GM19455 (cell line): ENCODE measurements around the gene DNAJA4.
A peak's percentile ranks its signal among the peaks of the same experiment; 100 is the strongest.

Source experiments
- ATAC-seq: cut with Tn5 transposase; IDR thresholded peaks from one replicate; pipeline ENCODE4 v1.9.1; 2021; ENCODE audit not compliant: unreplicated experiment

The DNAJA4 gene

DNA sequence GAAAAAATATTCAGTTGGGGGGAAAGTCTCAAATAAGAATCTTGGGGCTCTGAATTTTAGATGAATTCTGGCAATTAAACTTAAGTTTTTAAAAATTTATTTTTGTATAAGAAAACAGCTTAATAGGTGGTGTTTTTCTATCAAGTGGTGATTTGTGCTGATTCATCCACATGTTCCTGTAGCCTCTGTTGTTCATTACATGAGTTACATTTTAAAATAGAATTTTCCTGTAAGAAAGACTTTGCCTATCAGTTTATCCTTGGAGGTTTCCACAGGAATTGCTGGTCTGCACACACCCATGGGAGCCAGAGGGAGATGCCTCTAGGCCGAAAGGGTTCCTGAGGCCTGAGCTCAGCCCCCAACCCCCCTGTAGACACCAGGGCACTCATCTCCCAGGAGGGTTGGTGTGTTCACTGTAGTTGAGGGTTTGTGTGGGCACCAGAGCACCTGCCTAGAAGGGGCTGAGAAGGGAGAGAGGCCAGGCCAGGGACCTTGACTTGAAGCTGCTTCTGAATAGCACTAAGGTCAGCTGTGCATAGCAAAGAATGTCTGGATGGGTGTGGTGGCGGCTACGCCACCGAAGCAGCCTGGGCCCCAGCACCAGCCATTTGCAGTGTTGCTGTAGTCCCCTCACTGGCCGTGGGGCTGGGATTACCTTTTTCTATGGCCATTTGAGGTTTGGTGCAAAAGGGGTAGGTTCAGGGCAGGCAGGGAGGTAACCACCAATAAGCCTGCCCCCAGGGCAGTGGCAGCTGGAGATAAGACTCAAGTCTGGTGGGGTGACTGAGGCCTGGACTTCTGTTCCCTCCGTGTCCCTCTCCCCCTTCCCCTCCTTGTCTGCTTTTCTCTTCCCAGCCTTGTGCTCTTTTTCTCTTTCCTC is 11.9 kb downstream of the DNAJA4 start:
- ATAC-seq: no peak

DNA sequence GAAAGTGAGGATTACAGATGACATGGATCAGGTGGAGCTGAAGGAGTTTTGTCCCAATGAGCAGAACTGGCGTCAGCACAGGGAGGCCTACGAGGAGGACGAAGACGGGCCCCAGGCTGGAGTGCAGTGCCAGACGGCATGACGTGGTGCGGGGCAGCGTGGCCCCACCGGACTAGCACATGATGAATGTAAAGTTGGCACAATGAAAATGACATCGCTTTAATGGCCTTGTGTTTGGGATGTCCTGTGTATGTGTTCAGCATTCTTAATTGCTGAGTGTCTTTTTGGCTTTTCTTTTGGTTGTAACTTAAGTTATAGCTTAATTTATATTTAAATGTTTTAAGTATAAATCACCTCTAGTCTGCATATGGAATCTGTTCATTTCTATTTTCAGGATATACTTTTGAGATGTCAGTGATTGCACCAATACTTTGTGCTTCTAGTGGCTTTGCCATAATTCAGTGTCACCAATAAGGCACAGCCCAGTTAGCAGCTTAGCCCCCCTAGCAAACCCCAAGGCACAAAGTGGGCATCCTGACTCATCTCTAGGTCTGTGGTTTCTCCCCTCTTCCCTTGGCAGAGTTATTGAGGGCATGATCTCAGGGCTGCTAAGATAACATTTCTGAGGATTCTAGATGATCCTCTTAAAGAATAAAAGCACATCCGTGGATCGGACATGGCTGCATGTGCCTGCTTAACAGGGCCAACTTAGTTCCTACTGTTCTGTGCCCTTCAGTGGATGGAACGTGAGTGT is 16.1 kb downstream of the DNAJA4 start:
- no peak for ATAC-seq

DNA sequence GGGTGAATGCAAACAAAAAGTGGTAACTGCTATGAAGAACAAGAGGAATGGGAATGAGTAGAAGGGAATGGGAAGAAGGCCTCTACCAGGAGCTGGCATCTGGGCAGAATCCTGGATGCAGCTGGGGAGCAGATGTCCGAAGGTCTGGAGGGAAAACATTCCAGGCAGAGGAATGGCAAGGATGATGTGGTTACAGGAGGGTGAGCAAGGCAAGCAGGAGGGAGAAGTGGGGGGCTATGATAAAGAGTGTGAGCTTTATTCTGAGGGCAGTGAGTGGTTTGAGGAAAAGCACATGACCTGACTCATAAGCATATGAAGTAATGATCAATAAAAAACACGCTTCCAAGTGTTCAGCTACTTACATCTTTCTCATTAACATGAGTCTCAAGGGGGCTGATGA is 18.0 kb downstream of the DNAJA4 start:
- no peak for ATAC-seq

DNA sequence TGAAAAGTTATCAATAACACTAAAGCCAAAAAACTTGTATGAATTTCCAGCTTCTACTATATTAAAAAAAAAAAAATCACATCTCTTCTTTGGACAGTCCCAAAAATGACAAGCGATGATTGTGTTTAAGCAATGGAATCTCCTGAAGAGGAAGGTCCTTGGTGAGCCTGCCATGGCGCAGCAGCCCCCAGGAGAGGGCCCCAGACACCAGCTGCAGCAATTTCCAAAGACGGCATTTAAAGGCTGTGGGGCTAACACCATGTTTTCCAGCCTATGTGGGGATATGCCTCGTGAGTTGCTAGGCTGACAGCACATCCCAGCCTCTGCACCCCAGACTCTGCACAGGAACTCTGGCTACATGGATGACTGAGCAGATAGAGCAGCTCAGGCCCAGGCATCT is 20.4 kb downstream of the DNAJA4 start:
- no peak for ATAC-seq

DNA sequence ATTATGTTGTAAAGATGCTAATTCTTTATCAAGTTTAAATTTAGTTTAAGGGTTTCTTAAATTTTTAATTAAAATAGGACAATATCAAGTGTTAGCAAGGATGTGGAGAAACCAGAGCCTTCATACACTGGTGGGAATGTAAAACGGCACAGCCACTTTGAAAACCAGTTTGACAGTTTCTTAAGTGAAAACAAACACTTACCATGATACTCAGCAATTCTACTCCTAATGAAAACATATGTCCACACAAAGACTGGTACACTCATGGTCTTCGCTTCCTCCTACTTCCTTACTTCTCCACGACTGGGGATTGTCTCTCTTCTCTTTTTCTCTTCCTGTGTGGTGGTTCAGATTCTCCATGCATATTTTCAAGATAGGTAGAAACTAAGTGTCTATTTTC is 25.9 kb downstream of the DNAJA4 start:
- ATAC-seq: no peak

DNA sequence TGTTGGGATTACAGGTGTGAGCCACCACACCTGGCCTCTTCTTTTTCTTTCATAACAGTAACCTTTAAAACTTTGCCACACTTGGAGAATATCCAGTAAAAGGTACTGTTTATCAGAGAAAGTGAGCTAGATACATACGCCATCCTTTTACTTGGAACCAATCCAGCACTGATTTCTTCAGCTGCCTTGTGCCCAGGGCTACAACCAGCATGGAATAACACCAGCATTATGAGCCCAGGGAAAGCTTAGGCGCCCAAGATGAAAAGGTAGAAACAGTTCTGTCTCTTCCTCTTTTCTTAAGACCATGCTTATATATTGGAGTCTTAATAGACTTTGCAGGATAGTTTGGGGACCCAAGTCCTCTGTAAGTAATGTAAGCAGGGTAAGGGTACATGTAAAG is 26.7 kb downstream of the DNAJA4 start:
- no peak for ATAC-seq

DNA sequence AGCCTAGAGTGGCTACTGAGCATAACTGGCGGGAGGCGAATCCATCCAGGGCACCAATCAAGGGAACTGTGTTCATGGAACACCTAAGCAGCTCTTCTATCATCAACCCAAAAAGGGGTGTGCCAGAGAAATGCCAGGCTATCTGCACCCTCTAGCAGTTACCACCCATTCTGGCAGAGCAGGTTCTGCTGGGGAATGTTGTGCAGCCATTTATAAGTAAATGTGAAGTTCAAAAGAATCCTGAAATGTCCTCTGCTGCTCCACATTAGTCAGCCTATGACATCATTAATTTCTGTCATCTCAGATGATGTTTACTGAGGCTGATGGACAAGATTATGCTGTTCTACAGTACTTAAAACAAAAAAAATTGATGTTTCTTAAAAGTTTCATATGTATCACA is 27.3 kb downstream of the DNAJA4 start:
- no peak for ATAC-seq

DNA sequence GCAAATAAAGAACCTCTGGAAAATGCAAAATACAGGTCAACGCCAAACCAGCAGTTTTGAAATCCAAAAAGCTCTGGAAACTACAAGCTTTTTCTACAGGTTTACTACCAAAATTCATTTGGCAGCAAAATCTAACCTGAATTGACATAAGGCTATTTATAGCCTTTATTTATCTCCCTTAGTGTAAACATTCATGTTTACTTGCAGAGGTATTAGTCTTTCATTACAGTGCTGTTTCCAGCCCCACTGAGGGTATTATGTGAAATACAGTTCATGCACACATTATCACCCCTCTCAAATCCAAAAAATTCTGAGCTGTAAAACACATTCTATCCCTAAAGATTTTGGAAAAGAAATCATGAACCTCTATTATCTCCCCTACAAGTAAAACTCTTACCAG is 27.9 kb downstream of the DNAJA4 start:
- no peak for ATAC-seq

DNA sequence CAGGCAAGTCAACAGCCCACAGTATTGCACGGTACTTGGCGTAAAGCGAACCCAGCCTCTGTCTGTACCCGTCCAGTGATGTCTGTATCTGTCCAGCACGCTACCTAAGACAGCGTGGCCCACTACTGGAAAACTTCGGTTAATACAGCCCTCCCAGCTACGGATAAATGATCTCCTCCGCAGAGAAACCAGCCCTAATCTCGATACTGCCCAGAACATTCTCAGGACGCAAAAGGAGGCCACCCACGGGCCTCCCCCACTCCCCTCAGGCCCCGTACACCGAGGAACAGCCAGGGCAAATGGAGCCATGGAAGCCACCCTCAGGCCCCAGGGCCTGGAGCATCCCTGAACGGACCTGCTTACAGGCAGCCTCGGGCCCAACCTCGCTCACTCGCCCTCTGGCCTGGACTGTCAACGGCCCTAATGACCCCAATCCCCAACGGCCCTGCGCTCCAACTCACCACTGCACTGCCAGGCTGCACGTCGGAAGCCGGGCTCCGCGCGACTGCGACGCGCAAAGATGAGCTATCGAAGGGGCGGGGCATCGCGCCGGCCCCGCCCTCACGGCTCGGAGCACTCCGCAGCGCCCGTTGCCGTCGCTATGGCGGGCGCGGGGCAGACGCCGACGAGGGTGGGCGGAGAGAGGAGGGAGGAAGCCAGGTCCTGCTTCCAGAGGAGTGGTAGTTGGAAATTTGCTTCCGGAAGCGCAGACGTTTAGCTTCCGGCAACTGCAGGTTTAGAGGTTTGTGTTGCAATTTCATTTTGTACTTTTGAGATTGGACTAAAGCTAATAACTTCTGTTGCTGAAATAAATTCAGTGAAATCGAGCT is 35.0 kb downstream of the DNAJA4 start, which contains the start of gene SKIC8:
Gene SKIC8 (minus strand): TSS at position 509 of the 830 bp plus-strand sequence. CDS start 3,923 bp downstream, outside the sequence.
- ATAC-seq: peak; percentile 67

DNA sequence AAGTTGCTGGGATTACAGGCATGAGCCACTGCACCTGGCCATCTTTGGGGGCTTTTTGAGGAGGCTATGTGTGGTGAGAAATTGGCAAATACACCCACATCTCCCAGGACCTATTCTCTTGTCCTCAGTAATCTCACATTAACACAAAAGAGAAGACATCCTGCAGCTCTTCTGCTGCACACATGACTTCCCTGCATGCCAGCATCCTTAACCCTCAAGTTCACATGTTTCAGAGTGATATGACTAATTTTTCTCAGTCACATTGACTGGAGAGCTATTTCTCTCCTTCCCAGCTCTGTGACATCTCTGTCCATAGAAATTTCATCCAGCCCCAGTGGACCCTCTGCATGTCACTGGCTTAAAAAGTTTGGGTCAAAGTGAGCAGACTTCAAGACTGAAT is 37.0 kb downstream of the DNAJA4 start:
- ATAC-seq: no peak

DNA sequence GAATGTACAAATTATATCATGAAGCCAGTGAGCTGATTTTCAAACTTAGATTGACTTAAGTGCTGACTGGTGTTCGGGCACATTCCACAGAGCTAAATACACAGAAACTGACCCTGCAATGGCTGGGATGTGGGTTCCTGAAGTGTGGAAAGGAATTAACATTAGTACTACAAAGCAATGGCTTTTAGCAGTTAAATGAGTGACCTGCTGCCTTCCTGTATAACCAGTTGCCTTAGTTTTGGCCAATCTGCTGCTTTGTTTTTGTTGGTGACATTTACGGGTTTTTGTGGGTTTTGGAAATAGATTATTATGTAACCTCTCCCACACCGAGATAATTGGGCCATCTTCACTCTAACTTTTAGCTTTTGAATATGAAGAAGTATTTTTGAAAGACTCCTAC is 37.5 kb downstream of the DNAJA4 start:
- no peak for ATAC-seq

DNA sequence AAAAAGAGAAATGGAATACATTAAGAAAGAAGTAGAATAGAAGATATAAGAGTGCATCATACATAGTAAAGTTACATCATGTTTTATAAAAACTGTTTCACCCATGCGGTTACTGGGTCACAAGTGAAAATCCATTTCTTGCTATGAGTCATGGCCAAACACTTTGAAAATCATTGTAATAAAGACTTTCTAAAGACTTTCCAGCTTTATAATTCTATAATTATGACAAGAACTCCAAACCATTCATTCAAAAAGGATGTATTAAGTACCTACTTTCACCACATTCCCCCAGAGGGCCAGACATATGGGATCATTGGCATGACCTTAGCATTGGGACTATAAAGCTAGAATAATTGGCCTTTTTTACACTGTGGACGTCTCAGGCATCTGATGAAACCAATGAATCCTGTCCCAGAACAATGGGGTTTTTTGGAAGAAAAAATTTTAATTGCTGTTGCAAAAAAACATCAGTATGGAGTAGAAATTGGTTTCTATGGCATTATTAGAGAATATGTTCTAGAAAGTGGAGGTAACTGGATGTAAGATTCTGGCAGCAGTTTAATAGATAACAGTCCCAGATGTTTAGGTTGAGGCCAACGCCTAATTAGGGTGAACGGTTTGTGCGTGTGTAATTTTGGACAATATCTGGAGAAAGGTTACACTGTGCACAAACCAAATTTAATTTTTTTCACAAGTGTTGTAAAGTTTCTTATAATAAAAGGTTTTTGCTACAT is 38.4 kb downstream of the DNAJA4 start:
- ATAC-seq: no peak

DNA sequence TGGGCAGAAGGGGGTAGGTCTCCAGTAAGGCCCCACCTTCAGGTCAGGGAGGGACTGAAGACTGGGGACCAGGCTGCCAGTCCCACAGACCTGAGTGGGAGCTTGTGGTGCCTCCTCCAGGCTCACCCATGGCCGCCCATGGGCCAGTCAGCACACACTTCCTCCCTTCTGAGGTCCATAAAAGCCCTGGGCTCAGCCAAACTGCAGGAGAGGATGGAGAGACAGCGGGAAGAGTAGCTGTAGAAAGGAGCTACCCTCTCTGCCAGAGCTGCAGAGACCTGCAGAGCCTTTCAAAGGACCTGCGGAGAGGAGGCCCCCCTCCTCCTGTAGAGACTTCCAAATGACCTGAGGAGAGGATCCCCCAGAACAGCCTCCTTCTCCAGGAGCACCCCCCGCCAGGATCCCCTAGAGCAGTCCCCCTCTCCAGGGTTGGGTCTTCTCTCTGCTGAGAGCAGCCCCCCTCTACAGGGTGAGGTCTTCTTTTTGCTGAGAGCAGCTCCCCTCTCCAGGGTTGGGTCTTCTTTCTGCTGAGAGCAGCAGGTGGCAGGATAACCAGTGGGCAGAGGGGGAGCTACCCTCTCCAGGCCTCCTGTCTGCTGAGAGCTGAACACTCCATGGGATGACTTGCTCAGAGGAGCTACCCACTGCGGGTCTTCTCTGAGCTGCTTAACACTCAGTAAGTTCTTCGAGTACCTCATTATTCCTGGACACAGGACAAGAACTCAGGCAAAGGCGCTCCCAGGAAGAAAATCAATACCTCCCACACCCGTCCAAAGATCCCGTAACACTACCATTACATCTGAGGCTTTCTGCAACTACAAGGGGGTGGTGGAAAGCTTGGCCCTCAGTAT is 40.1 kb downstream of the DNAJA4 start:
- no peak for ATAC-seq

DNA sequence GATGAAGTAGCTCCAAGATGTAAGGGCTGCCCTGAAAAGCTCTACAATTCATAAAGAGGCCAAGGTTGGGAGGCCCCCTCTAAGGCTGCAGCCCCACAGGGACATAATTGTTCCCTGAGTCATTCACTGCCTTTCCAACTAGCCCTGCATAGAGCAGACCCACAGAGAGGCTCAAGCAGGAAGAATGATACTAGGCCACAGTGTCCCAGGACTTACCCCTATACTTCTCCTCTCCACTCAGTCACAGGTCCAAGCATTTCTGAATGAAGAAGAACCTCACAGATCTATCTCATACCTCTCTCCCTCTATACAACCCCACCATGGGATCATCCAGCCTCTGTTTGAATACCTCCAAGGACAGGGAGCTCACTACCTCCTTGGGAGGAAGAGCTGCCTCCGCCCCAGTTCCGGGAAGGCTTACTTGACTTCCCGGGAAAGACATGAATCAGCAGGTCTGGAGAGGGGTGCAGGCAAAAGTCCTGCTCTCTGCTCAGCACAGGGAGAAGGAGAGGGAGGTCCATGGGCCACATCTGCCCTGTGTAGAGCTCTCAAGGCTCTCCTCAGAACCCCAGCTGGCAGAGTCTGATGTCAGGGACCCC is 41.9 kb downstream of the DNAJA4 start:
- no peak for ATAC-seq

DNA sequence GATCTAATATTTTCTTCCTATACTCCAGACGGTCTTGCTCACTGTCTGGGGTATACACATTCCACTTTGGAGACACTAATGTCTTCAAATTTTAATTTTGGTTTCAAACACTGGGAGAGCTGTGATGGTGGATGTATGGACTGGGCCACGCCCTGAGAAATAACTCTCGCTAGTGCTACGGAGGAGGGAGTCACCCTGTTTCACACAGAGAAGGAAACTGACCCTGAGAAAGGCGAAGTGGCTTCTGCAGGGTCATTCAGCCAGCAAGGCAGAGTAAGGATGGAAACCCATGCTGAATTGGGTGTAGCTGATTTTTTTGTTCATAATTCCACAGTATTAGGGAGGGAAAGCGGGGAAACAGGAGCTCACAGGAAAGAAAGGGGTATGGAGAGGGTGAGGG is 43.6 kb downstream of the DNAJA4 start:
- no peak for ATAC-seq

DNA sequence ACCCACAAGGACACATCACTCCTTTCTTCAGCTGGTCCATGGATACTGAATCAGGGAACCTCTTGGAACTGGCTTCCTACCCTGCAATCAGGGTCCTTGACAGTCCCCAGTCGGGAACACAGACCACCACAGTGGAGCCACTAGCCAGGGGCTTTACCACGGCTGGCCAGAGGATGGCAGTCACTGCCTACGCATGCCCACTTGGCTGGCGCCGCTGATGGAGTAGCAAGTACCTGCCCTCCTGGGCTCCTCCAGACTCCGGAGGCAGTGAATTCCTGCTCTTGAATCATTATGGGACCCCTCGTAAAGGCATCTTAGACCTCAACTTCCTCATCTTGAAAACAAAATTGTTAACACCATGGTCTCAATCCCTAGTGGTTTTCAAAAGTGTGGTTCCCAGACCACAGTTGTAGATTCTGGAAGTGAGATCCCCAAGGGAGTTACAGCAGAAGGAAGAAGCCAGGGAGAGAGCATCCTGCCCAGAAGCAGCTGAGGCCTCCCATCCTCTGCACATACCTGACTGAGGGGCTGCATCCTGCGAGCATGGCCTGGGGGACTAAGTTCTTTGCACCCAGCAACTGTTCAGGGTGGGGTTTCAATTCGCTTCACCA is 44.2 kb downstream of the DNAJA4 start:
- no peak for ATAC-seq

DNA sequence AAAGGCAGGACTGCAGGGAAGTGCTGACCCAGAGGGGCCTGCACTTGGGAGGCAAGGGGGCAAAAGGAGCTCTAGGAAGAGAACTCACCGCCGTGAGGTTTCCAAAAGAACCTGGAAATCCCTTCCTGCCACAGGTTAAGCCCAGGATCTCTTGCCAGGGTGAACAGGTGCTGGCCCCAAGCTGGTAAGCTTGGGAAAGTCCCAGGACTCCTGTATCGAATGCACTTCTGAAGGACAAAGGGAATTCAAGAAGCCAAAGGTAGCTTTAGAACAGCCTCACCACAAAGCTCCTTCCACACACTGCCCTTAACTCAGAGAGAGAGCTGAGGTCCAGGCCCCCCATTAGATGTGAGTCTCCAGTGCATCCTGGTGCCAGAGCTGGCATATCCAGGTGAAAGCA is 46.9 kb downstream of the DNAJA4 start:
- ATAC-seq: no peak

DNA sequence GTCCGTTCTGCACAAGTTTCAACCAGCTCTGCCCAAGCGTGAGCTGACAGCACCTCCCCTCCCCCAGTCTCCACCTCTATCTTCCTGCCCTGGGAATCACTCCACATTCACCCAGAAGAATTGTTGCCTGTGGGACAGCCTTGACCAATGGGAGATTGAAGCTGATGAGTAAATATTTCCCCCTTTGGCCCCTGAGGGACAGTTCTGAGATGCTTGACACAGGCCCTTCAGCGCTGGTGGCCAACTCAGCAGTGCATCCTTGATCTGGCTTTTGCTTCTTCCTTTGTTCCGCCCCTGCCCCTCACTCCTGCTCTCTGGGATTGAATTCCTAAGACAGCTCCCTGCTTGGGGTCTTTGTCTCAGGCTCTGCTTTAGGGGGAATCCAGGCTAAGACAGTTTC is 48.2 kb downstream of the DNAJA4 start:
- no peak for ATAC-seq

DNA sequence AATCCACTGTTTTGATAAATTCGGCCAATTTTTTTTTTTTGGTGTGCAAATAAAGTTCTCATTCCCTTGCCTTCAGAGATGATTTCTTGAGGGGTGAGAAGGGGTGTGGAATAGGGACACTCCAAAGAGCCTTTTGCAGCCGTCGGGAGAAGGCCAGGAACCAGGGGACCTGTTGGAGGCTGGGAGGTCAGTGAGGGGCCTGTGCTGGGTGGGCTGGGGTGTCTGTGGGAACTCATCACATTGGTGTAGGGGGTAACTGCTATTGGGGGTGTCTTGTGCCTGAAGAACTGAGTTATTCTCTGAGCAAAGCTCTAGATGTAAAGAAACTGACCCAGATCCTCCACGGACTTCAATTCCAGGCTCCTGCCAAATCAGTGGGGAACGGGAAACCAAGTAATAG is 48.6 kb downstream of the DNAJA4 start:
- ATAC-seq: no peak
